Activated CD4-positive, alpha-beta T cell treated with anti-CD3 and anti-CD28 coated beads for 1 hour (primary cell): Measurements from ENCODE around the gene PIP5K1B.
"Not testable (repeated sequence)": the region's sequence is repeated elsewhere in the genome, so short reads cannot be mapped to it uniquely, and the experiment has no call there.

Experiments
- DNase-seq: peaks from one replicate; pipeline ENCODE4 v3.0.0-alpha.2; 2020

Gene PIP5K1B

GRCh38 chr9:68967800-68968199 is 262.8 kb downstream of the PIP5K1B start:
- no peak for DNase-seq

- no peak for DNase-seq
Measured at GRCh38 chr9:68969538-68969937, 264.5 kb downstream of the PIP5K1B start.

GRCh38 chr9:68970151-68970550 is 265.1 kb downstream of the PIP5K1B start:
- no peak for DNase-seq

- DNase-seq = no peak
Measured at GRCh38 chr9:68973619-68974018, 268.6 kb downstream of the PIP5K1B start.

- no peak for DNase-seq
Measured at GRCh38 chr9:68974431-68974830, 269.4 kb downstream of the PIP5K1B start.

- no peak for DNase-seq
Measured at GRCh38 chr9:68974901-68975300, 269.9 kb downstream of the PIP5K1B start.

- no peak for DNase-seq
Measured at GRCh38 chr9:68975365-68976043, 270.5 kb downstream of the PIP5K1B start.

GRCh38 chr9:68978066-68978465 is 273.0 kb downstream of the PIP5K1B start:
- DNase-seq = no peak

GRCh38 chr9:68978501-68978900 is 273.5 kb downstream of the PIP5K1B start:
- DNase-seq = no peak

GRCh38 chr9:68979538-68980314 is 274.7 kb downstream of the PIP5K1B start:
- DNase-seq = no peak

GRCh38 chr9:68980341-68980914 is 275.4 kb downstream of the PIP5K1B start:
- no peak for DNase-seq

- DNase-seq = no peak
Measured at GRCh38 chr9:68981789-68982188, 276.7 kb downstream of the PIP5K1B start.

GRCh38 chr9:68983008-68983411 is 278.0 kb downstream of the PIP5K1B start:
- DNase-seq = no peak

GRCh38 chr9:68983522-68984424 is 278.7 kb downstream of the PIP5K1B start:
- no peak for DNase-seq

GRCh38 chr9:68986949-68987348 is 281.9 kb downstream of the PIP5K1B start:
- DNase-seq = not testable (repeated sequence)

GRCh38 chr9:68991457-68991856 is 286.4 kb downstream of the PIP5K1B start:
- no peak for DNase-seq

- no peak for DNase-seq
Measured at GRCh38 chr9:68995776-68996175, 290.7 kb downstream of the PIP5K1B start.

GRCh38 chr9:68996462-68996861 is 291.4 kb downstream of the PIP5K1B start:
- no peak for DNase-seq

GRCh38 chr9:68997666-68998065 is 292.6 kb downstream of the PIP5K1B start:
- no peak for DNase-seq

GRCh38 chr9:68998385-68998784 is 293.3 kb downstream of the PIP5K1B start:
- DNase-seq = no peak

- no peak for DNase-seq
Measured at GRCh38 chr9:68998812-68999211, 293.8 kb downstream of the PIP5K1B start.

- peak; percentile 29 for DNase-seq
Measured at GRCh38 chr9:68999393-69000105, 294.5 kb downstream of the PIP5K1B start.
